ENCODE data around the gene FOXN3. TPM values are rescaled to one million over a fixed set of nuclear protein-coding genes. Genes with fewer than 3 reads are reported as not detected.
"Not testable (repeated sequence)": the region's sequence is repeated elsewhere in the genome, so short reads cannot be mapped to it uniquely, and the experiment has no call there.

Gene FOXN3
- total RNA-seq, 2 experiments from 2014 or later = 68.3 to 80.8 TPM

- POLR2A ChIA-PET = no interaction called here
Observed at GRCh38 chr14:89298056-89298834, 118.8 kb downstream of the FOXN3 start.

DNA sequence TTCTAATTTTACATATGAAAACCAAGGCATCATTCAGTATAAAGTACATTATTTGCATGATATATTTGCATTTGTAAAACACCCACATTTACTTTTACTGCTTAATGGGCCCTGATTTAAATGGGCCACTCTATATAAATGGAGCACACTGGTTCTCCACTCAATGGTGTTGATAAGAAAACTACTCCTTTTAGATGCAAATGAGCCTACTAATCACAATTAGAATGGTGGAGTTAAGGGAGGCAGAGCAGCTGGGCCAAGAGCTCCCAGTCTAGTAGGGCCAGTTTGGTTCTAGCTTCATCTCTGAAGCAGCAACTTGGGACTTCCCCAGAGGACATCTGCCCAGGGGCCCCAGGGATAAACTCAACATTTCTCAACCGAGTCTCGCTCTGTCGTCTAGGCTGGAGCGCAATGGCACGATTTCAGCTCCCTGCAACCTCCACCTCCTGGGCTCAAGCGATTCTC is 120.7 kb downstream of the FOXN3 start:
- ChIA-PET POLR2A (no interaction called here), CTCF (interaction anchor here (1.3 kb wide), 1 partner anchor 13 kb away, joined by 3 read pairs; no protein-coding TSS in a partner anchor)

More at GRCh38 chr14:89298056-89298834, 118.8 kb downstream of the FOXN3 start:
- CTCF ChIA-PET = no interaction called here

GRCh38 chr14:89294872-89295271 is 122.2 kb downstream of the FOXN3 start:
- ChIA-PET POLR2A (interaction anchor here (0.6 kb wide), 1 partner anchor 457 kb away, joined by 3 read pairs; no protein-coding TSS in a partner anchor), CTCF (no interaction called here)

DNA sequence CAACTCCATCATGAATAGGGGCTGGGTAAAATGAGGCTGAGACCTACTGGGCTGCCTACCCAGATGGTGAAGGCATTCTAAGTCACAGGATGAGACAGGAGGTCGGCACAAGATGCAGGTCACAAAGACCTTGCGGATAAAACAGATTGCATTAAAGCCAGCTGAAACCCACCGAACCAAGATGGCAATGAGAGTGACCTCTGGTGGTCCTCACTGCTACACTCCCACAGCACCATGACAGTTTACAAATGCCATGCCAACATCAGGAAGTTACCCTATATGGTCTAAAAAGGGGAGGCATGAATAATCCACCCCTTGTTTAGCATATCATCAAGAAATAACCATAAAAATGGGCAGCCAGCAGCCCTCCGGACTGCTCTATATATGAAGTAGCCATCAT is 122.6 kb downstream of the FOXN3 start:
- POLR2A ChIA-PET, CTCF ChIA-PET: not testable (repeated sequence)

- POLR2A ChIA-PET = no interaction called here
Observed at GRCh38 chr14:89294060-89294459, 123.0 kb downstream of the FOXN3 start.

DNA sequence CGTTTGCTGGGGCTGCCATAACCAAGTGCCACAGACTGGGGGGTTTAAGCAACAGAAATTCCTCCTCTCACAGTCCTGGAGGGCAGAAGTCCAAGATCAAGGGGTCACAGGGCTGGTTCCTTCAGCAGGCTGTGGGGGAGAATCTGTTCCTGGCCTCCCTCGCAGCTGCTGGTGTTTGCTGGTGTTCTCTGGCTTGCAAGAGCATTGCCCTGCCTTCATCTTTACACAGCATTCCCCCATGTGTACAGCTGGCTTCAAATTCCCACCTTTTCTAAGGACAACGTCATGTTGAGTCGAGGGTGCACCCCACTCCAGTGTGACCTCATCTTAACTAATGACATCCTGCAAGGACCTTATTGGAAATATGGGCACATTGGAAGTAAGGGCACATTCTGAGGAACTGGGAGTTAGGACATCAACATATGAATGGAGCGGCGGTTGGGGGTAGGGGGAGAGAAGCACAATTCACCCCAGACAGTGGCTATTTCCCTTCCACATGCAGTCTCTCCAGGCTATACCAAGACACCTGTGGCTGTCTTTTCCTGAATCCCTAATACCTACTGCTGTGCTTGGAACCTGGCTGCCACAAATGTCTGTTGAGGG is 123.6 kb downstream of the FOXN3 start:
- ChIA-PET POLR2A (no interaction called here), CTCF (no interaction called here)

More at GRCh38 chr14:89294060-89294459, 123.0 kb downstream of the FOXN3 start:
- CTCF ChIA-PET = no interaction called here

- ChIA-PET CTCF (no interaction called here), POLR2A (no interaction called here)
Observed at GRCh38 chr14:89292579-89293313, 124.3 kb downstream of the FOXN3 start.

DNA sequence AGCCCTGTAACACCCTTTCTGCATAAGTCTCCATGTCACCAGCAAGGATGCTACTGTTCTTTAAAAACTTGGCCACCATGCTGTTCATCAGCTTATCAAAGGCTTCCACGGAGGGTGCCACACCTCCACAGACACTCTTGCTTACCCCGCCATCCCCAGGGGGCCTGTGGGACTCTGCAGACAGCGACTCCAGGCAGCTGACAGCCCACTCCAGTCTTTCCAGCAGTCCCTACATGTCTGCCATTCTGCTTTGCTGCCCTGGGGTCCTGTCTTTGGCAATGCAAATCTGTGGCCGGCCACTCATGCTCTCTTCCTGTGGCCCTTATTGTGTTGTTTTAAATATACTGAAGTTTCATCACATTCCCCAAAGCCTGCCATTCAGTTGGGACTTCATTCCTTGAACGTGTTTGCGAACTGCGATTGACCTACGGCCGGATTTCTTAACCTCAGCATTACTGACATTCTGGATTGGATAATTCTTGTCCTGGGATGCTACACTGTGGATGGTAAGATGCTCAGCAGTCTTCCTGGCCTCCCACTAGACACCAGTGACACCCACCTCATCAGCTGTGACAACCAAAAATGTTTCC is 125.6 kb downstream of the FOXN3 start:
- POLR2A ChIA-PET = no interaction called here
- CTCF ChIA-PET = no interaction called here

GRCh38 chr14:89290813-89291212 is 126.2 kb downstream of the FOXN3 start:
- CTCF ChIA-PET = no interaction called here
- POLR2A ChIA-PET = no interaction called here

DNA sequence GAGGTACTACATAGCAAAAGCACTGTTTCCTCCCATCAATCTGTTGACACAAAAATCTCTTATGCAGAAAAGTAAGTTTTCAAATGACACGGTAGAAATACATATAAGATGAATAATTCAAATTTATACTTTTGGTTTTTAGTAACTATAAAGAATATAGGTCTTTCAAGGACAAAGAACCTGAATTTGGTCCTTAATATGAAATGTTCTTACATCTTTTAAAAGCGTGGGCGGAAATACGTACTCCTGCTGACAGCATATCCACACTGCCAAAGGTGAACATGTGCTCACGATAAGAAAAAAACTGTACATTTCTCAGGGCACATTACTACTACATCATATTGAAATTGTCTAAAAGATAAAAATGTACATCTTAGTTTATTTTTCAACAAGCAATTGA is 127.6 kb downstream of the FOXN3 start:
- CTCF ChIA-PET = no interaction called here
- POLR2A ChIA-PET = no interaction called here

DNA sequence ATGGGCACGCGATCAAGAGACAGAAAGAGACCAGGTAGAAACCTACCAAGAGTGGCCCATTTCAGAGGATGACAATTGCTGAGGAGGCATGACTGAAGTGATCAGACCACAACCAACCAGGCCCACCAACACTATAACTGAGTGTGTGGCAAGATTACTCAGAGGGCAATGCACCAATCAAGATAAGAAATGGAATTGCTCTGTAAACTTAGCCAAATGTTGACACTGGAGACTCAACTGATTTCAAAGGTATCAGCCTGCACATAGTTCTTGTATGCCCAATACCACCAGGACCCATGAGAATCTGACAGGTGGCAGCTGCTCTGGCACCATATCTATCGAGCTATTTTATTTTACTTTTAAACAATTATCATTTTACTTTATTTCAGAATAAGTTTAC is 128.9 kb downstream of the FOXN3 start:
- POLR2A ChIA-PET = no interaction called here
- CTCF ChIA-PET = no interaction called here

- ChIA-PET CTCF (no interaction called here), POLR2A (interaction anchor here (0.5 kb wide), 1 partner anchor 59 kb away, joined by 4 read pairs; no protein-coding TSS in a partner anchor)
Observed at GRCh38 chr14:89284333-89285058, 132.5 kb downstream of the FOXN3 start.

GRCh38 chr14:89283327-89284060 is 133.5 kb downstream of the FOXN3 start:
- ChIA-PET CTCF (interaction anchor here (0.8 to 1.0 kb wide), 2 partner anchors 13 to 81 kb away, joined by 3 read pairs; no protein-coding TSS in a partner anchor), POLR2A (interaction anchor here (1.1 kb wide), 1 partner anchor 34 kb away, joined by 3 read pairs; no protein-coding TSS in a partner anchor)

DNA sequence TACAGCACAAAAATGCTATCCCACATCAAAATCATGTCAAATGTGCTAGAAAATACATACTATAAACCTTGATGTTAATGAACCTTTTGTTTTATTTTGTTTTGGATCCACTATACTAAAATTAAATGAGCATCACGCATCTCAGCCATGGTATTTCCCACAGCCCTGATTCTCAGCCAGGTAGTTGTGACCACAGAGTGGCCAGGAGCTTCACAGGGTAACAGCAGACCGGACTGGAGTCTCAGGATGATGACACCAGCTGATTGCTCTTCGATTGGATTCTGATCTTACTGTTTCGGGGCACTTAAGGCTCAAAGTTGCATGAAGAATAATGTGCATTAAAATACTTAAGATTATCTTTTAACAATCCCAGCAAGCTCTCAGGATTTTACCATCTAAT is 134.8 kb downstream of the FOXN3 start:
- ChIA-PET CTCF (no interaction called here), POLR2A (no interaction called here)

- CTCF ChIA-PET = no interaction called here
- POLR2A ChIA-PET = no interaction called here
Observed at GRCh38 chr14:89280600-89280999, 136.4 kb downstream of the FOXN3 start.

DNA sequence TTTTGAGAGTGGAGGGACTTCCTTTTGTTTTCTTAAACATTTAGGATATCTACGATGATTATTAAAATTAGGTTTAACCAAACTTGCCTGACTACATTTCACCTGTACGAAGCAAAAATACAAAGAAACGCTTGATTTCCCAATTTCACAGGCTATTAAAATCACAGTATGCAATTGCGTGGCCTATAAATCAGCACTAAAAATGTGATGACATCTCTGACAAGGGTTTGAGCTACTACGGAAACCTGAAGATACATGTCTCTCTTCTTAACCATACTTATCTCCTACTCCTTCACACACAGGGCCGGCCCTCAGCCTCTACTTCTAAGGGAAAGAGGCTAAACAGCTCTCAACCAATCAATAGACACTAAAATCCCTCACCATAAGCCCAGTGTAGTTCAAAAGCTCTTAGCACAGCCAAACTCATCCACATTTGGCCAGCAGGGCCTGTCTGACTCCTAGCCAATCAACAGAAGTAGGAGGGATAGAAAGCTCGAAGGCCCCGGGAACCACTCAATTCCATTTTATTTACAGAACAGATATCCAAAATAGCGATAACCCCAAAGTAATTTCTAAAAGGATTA is 137.3 kb downstream of the FOXN3 start:
- CTCF ChIA-PET = no interaction called here

GRCh38 chr14:89277203-89277602 is 139.8 kb downstream of the FOXN3 start:
- CTCF ChIA-PET = no interaction called here

More for the DNA sequence above, 137.3 kb downstream of the FOXN3 start:
- POLR2A ChIA-PET = no interaction called here

GRCh38 chr14:89276424-89276975 is 140.5 kb downstream of the FOXN3 start:
- ChIA-PET POLR2A (interaction anchor here (0.6 kb wide), 1 partner anchor 89 kb away, joined by 3 read pairs; no protein-coding TSS in a partner anchor), CTCF (interaction anchor here (0.6 kb wide), 1 partner anchor 50 kb away, joined by 3 read pairs; no protein-coding TSS in a partner anchor)

More at GRCh38 chr14:89277203-89277602, 139.8 kb downstream of the FOXN3 start:
- POLR2A ChIA-PET = interaction anchor here (0.6 kb wide), 1 partner anchor 89 kb away, joined by 3 read pairs; no protein-coding TSS in a partner anchor

Data from activated CD8-positive, alpha-beta memory T cell treated with anti-CD3 and anti-CD28 coated beads for 36 hours (primary cell).